PFSK-1 (cell line): Measurements from ENCODE around the gene PRXL2B.

Experiments
- FOXP2 ChIP-seq: optimal IDR thresholded peaks from 2 replicates; pipeline ENCODE3; 2011; ENCODE audit warnings: borderline replicate concordance, control low read depth, inconsistent platforms; ENCODE audit not compliant: insufficient read depth; ENCODE audit errors: extremely low read length, extremely low read depth
- POLR2AphosphoS5 ChIP-seq: IDR thresholded peaks from 2 replicates; pipeline ENCODE4 v1.6.1; 2012; ENCODE audit warnings: low read depth, mild to moderate bottlenecking, control low read depth, low read length, moderate library complexity
- SIN3A ChIP-seq: IDR thresholded peaks from 2 replicates; pipeline ENCODE4 v1.6.1; 2012; ENCODE audit warnings: mild to moderate bottlenecking, low read length, moderate library complexity, borderline replicate concordance; ENCODE audit not compliant: insufficient read depth
- TAF1 ChIP-seq: IDR thresholded peaks from 2 replicates; pipeline ENCODE4 v1.6.1; 2012; ENCODE audit warnings: low read length, control low read depth, borderline replicate concordance; ENCODE audit not compliant: insufficient read depth
- TF ChIP-seq, protein P1 (sequence below), 2 experiments: IDR thresholded peaks; 2 replicates each; pipeline versions ENCODE4 v1.6.1 to v1.8.0; 2011 to 2012; ENCODE audit warnings: low read depth in 2 of 2, low read length in 2 of 2, control low read depth in 1 of 2, inconsistent platforms in 1 of 2, mild to moderate bottlenecking in 1 of 2, moderate library complexity in 1 of 2; ENCODE audit not compliant: insufficient read depth in 1 of 2

The PRXL2B gene

DNA sequence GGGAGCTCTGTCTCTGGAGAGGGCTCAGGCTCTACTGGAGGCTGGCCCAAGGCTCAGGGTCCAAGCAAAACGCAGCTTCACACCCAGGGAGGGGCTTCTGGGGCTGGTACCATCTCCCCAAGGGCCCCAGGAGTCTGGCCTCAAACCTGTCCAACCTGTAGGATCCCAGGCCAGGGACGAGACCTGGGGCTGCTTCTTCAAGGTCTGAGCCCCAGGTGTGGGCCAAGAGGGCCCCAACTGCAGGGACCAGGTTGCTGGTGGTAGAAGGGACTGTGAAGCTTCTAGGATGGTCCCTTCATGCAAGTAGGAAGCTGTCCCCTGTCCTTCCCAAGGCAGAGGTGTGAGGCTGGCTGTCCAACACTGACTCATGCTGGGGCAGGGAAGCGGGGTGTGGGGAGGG lies 54.0 kb downstream of the PRXL2B start:
- TF ChIP-seq SIN3A (no peak), POLR2AphosphoS5 (no peak), TAF1 (no peak), FOXP2 (no peak)
- TF ChIP-seq, protein P1, sequence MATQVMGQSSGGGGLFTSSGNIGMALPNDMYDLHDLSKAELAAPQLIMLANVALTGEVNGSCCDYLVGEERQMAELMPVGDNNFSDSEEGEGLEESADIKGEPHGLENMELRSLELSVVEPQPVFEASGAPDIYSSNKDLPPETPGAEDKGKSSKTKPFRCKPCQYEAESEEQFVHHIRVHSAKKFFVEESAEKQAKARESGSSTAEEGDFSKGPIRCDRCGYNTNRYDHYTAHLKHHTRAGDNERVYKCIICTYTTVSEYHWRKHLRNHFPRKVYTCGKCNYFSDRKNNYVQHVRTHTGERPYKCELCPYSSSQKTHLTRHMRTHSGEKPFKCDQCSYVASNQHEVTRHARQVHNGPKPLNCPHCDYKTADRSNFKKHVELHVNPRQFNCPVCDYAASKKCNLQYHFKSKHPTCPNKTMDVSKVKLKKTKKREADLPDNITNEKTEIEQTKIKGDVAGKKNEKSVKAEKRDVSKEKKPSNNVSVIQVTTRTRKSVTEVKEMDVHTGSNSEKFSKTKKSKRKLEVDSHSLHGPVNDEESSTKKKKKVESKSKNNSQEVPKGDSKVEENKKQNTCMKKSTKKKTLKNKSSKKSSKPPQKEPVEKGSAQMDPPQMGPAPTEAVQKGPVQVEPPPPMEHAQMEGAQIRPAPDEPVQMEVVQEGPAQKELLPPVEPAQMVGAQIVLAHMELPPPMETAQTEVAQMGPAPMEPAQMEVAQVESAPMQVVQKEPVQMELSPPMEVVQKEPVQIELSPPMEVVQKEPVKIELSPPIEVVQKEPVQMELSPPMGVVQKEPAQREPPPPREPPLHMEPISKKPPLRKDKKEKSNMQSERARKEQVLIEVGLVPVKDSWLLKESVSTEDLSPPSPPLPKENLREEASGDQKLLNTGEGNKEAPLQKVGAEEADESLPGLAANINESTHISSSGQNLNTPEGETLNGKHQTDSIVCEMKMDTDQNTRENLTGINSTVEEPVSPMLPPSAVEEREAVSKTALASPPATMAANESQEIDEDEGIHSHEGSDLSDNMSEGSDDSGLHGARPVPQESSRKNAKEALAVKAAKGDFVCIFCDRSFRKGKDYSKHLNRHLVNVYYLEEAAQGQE (IDR thresholded peaks at IDR 0.05; ENCODE audit: insufficient read depth in 1 of 2, low read depth in 2 of 2, low read length in 2 of 2), result no peak
